ENCODE data around the gene CYP3A5.

- TF ChIP-seq CTCF (IDR thresholded peaks at IDR 0.05; ENCODE audit: insufficient read depth, low read depth, low read length), result no peak
- TF ChIP-seq EZH2 (IDR thresholded peaks at IDR 0.05; ENCODE audit: insufficient read depth, low read length), result no peak
Observed at GRCh38 chr7:99629643-99630042, 50.2 kb downstream of the CYP3A5 start.
